HG02759 (cell line): ENCODE measurements around the gene HK1.

Source experiments
- ATAC-seq: cut with Tn5 transposase; IDR thresholded peaks from one replicate; pipeline ENCODE4 v1.9.1; 2021; ENCODE audit warnings: mild to moderate bottlenecking, moderate library complexity; ENCODE audit not compliant: unreplicated experiment

The HK1 gene

DNA sequence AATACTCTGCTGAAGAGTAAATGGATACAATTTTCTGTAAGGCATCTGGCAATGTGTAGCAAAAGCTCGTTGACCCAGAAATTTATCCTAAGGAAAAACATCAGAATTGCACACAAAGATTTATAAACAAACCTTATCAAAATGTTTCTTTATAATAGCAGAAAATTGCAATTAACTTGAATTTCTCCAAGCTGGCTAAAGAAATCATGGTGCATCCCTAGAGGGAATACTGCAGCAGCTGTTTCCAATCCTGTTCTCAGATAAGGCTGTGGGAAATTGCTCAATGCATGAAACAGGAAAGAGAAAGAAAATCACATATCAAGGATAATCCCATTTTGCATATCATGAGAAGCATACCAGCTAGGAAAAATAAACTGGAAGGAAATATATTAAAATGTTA lies 119.7 kb downstream of the HK1 start:
- no peak for ATAC-seq

DNA sequence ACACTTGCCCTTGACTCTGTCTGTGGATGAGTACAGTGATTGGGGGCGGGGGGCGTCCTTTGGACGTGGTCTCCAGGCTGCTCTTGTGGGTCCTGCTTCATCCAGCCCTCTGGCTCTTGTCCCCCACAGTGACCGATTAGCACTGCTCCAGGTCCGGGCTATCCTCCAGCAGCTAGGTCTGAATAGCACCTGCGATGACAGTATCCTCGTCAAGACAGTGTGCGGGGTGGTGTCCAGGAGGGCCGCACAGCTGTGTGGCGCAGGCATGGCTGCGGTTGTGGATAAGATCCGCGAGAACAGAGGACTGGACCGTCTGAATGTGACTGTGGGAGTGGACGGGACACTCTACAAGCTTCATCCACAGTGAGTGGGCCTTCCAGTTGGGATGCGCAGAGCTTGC lies 120.2 kb downstream of the HK1 start:
- no peak for ATAC-seq

DNA sequence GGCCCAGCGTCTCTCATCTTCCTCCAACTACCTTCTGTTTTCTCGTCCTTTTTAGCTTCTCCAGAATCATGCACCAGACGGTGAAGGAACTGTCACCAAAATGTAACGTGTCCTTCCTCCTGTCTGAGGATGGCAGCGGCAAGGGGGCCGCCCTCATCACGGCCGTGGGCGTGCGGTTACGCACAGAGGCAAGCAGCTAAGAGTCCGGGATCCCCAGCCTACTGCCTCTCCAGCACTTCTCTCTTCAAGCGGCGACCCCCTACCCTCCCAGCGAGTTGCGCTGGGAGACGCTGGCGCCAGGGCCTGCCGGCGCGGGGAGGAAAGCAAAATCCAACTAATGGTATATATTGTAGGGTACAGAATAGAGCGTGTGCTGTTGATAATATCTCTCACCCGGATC lies 122.6 kb downstream of the HK1 start:
- no peak for ATAC-seq

DNA sequence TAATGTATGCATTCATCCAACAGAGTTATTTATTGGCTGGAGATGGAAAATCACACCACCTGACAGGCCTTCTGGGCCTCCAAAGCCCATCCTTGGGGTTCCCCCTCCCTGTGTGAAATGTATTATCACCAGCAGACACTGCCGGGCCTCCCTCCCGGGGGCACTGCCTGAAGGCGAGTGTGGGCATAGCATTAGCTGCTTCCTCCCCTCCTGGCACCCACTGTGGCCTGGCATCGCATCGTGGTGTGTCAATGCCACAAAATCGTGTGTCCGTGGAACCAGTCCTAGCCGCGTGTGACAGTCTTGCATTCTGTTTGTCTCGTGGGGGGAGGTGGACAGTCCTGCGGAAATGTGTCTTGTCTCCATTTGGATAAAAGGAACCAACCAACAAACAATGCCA lies 123.1 kb downstream of the HK1 start:
- ATAC-seq, result no peak

DNA sequence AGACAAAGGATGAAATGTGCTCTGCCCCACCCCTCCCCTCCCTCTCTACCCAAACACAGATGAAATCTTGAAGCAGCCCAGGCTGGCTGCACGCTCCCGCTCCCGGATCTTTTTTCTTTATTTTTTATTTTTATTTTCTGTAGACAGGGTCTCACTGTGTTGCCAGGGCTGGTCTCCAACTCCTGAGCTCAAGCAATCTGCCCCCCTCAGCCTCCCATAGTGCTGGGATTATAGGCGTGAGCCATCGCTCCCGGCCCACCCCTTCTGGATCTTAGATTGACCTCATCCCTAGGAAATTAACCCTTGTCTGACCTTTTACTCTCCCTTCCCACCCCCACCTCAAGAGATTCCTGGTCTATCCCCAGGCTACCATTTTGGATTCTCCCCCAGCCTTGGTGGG lies 124.1 kb downstream of the HK1 start:
- ATAC-seq, result no peak

DNA sequence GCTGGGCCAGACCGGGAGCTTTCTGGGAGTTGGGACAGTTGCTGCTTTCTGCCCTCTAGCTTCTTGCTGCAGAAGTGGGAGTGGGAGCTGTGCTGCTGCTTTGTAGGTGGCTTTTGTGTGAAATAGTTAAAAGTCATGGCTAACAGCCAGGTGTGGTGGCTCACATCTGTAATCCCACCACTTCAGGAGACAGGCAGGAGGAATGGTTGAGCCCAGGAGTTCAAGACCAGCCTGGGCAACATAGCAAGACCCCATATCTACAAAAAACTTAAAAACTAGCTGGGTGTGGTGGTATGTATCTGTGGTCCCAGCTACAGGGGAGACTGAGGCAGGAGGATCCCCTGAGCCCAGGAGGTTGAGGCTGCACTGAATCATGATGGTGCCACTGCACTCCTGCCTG lies 124.8 kb downstream of the HK1 start:
- ATAC-seq, result no peak

DNA sequence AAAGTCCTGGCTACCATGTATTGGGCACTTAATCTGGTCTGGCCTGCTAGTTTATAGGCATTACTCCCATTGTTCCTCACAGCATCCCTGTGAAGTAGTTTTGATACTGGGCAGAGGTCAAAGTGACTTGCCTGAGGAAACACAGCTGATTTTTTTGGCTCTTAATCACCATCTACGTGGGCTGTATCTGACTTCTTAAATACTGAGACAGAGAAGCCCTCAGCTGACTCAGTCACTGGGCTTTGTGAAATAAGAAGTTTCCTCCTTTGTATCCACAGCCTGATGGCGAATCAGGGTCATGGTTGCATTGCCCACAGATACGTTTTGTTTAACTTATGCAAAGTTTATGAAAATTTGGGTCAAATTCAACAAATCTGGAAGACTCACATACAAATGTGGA lies 125.2 kb downstream of the HK1 start:
- ATAC-seq, result no peak

DNA sequence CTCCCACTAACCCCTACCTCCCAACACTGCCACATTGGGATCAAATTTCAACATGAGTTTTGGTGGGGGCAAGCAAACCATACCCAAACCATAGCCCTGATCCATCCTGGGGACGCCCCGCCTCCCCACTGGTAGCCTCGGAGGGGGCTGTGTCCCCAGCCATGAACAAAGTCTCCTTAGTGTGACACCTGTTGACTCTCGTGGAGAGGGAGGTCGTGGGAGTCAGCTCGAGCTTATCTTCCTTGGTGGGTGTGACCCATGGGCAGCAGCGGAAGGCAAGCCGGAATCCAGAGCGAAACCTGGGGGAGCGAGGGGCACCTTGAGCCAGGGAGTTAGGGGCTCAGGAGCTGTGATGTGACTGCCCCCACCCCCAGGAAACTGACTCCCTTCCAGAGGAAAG lies 126.5 kb downstream of the HK1 start:
- no peak for ATAC-seq

DNA sequence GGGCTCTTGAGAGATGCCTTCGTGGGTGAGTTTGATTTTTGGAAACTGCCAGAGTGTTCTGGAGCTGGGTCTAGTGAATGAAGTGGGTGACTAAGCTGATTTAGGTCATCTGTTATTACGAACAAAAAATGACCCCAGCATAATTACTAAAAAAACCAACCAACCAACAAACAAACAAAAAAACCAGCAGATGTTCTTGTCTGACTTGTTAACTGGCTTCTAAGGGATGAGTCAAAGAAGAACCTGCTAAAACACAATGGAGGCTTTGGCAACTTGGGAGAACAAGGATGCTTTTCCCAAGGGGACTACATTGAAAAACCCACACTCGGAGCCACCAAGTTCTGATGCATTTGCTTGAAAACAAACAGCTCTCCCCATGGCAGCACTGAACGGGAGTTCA lies 126.9 kb downstream of the HK1 start:
- no peak for ATAC-seq

DNA sequence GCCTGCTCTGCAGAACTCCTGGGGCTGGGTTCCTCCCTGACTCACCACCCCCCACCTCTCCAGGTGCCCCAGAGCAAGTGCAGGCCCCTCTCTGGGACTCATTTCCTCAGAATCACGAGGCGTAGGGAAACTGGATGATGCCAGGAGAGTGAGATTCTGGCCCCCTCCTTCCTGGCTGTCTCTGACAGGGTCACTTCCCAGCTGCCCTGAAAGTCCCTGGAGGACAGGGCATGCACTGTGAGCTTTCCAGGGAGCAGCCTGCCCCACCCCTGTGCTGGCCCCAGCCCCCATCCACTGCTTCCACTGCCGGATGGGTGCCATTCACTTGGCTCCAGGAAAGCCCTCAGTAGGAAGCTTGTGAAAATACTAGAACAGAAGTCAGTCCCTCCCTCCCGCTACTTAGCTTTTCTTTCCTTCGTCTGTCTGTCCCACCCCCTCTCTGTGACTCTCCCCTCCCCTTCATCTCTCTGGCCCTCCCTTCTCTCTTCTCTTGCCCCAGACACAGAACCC lies 128.1 kb downstream of the HK1 start:
- no peak for ATAC-seq

DNA sequence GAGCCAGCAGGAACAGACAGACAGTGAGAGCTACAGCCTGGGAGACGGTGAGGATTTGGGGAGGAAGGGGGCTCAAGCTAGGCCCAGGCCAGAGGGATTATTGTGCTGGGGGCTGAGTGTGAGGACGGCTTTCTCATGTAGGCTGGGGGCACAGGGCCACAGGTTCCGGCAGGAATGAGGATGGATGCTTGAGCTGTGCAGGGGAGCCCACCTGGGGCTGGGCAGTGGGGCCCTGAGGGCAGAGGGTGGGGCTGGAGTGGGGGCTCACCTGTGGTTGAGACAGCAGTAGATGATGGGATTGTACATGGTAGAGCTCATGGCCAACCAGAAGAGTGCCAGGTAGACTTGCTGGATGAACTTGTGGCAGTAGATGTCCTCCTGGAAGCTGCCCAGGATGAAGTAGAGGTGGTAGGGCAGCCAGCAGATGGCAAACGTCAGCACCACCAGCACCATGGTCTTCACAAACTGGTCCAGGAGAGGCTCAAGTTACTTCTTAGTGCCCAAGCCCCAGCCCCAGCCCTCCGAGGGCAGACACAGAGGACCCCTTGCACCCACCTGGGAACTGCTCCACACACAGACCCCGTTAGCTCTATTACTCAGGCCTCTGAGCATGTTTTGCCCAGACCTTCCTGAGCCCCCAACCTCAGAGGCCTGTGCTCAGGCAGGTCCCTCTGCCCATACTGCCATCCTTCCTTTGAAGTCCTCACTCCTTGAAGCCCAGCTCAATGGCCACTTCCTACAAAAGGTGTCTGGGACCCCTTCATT lies 128.7 kb downstream of the HK1 start:
- ATAC-seq, result no peak

DNA sequence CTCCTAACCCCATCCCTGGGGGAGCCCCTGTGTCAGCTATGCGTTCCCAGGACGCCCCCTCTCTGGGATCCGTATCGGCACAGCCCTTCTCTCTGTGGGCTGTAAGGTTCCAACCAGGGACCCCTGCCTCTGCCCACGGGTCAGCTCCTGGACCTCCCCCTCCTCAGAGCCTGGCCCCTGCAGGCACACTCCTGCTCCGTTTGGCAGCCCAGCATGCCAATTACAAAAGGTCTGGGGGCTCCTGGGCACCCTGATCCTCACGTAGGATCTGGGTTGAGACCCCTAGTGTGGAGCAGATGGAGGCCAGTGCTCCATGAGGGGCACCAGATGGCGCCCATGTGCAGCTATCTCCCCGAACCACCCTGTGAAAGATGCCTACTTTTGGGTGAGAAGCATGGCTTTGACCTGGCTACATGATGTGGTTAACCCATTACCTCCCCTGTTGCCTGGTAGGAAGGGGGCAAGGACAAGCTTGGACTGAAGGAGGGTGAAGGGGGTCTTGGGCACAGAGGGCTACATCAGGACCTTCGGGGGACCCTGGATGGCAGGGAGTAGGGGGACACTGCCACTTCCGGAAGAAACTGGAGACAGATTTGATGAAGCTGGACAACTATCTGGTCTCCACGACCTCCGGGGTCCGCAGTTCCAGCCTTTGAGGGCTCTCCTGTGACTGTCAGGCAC lies 129.5 kb downstream of the HK1 start:
- no peak for ATAC-seq

DNA sequence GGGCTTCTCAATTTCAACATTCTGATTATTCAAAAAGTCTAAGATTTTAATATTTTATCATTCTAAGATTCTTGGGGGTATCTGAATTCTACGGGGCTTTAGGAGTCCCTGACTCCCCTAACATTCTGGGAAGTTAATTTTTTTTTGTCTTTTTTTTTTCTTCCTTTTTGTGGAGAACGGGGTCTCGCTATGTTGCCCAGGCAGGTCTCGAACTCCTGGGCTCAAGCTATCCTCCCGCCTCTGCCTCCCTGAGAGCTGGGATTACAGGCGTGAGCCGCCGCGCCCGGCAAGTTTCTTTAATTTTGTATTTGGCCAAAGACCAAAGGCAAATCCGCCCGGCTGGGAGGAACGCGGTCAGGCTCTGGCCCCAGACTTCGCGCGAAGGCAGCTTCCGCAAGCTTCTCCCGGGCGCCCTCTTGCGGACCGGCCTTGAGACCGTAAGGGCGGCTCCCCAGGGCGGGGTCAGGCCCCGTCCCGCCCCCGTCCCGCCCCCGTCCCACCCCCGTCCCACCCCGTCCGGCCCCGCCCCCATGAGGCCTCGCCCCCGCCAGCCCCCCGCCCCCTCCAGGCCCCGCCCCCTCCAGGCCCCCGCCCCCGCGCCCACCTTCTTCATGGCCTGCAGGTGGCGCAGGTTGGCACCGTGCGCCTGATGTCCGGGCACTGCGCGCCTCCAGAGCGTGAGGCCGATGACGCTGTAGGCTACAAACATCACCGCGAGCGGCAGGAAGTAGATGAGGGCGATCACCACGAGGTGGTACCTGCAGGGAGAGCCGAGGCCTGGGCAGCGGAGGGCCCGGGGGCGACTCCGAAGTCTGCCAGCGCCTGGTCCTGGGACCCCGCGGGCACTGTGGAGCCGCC lies 130.3 kb downstream of the HK1 start:
- peak; percentile 88 for ATAC-seq

DNA sequence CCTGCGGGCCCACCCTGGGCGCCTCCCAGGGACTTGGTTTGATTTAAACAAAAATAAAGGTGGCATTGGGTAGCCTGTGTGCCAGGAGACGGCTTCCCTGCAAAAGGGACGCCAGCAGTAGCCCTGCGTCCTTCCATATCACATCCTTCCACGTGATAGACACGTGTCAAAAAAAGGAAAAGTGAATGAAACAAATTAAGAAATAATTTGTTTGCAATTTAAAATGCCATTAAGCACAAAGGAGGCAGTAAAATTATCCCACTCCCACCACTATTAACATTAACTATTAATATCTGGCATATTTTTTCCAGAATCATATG lies 130.8 kb downstream of the HK1 start:
- ATAC-seq, result no peak

DNA sequence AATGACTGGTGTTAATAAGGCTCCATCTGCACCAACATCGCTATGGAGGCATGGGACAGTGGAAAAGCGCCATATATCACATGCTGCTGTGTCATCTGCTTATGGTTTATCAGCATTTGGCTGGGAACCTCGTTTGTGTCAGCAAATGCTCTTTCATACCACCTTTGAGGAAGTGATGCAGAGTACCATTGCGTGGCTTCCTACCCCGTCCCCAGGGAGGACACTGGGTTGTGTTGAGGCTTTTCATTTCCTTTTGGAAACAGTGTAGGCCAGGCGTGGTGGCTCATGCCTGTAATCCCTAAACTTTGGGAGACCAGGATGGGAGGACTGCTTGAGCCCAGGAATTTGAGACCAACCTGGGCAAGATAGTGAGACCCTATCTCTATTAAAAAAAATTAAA lies 131.7 kb downstream of the HK1 start:
- no peak for ATAC-seq

DNA sequence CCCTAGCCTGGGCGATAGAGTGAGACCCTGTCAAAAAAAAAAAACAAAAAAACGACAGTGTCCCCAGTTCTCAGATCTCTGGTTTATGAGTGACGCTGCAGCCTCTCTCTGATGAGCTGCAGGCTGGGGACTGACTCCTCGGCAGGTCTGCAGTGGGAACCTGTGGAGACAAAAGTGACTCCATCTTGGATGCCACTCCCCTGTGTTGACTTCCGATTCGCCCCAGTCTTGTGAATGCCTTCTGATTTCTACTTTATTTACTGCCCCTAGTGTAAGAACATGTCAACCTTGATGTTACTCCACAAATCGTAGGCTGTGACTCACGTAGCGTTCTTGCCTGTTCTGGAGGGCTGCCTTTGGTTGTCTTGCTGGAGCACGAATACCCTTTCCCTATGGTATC lies 132.2 kb downstream of the HK1 start:
- no peak for ATAC-seq

DNA sequence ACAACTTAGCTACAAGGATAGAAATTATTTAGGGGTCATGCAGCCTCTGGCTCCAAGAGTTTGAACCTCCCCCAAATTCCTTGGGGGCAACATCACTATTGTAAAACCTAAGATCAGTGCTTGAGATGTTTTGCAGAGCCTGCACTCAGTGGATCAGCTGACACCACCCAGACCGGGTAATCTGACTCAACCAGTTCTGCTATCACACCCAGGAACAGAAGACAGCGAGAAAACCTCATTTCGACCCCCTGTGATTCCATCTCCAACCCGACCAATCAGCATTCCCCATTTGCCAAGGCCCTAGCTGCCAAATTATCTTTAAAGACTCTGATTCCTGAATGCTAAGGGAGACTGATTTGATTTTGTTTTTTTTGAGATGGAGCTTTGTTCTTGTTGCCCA lies 133.2 kb downstream of the HK1 start:
- no peak for ATAC-seq

DNA sequence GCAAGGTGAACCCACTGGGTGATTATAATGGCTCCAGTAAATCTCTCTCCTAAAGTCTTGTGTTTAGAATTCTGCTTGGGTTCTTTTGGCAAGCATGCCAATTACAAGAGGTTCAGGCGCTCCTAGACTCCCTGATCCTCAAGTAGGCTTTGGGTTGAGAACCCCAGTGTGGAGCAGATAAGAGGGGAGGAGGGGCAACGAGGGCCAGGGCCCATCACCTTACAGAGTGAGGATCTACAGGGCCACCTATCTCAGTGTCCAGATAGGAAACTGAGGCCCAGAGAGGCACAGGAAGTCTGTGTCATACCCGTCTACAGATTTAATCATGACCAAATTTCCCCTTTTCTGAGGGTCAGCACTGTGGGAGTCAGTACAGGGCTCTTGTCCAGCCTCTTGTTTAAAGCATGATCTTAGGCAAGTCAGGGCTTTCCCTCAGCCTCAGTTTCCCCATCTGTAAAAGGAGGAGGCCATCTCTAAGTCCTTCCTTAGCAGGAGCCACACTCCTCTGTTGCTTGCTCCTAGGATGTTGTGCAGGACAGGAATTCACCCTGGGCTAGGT lies 134.0 kb downstream of the HK1 start:
- no peak for ATAC-seq

DNA sequence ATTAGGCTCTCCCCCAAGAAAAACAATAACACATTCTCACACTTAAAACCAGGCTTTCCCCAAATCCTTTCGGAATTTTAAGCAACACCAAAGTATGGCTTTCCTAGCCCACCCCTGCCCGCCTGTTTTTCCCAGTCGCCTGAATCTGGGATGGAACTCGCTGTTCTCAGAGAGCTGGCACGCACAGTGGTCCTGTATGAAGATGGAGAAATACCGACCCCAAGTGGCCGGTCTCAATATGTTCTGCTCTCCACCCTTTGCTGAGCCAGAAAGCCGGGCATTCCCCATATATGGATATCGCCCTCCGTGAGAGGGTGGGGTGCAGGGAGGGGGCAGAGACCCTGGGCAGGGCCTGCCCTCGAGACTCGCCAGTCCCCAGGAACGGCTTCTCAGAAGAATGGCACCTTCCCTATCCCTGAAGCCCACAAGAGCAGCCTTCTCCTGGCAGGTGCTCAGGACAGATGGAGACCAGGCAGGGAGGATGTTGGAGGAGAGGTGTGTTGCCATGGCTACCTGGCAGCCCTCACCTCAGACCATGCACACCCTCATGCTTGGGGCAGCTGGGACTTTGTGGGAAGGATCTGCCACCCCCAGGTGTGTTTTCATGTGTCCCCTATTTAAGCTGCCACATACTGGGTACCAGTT lies 135.0 kb downstream of the HK1 start:
- ATAC-seq, result no peak

DNA sequence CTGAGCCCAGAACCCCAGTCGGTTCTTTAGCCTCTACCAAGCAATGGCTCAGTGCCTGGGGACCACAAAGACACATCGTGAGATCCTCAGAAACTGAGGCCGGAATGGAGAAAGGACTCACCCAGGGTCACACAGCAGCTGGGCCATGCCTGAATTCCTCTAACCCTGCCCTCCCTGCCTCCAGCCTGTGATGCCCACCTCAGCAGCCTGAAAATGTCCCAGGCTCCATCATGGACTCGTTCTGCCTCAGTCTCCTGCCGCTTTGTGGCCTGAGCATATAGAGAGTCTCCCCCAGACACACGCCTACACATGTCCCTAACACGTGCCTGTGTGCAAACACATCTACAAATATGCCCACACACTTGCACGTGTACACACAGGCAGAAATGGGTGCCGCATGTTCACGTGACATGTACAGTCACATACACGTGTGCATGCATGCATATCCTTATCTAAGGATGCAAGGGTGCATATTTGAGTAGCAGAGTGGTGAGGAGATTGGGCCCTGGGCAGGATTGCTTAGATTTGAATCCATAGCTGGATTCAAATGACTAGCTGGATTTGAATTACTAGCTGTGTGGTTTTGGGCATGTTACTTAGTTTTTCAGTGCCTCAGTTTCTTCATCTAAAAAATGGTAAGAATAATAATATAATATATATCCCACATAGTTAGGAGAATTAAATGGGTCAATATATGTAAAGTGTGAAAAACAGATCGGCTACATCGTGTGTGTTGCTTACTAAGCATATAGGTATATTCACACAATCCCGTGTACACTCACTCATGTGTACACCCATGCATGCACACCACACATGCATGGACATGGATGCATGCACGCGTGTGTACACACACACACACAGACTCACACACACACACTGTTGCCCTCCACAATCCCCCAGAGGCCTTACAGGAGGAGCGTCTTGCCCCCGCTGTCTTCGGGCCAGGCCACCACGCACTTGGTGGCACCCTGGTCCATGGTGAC lies 136.0 kb downstream of the HK1 start:
- ATAC-seq, result no peak
